Suppressor macrophage (primary cell): Measurements from ENCODE around the gene CD63.
A peak's percentile ranks its signal among the peaks of the same experiment; 100 is the strongest.

Experiments
- DNase-seq, 4 experiments: peaks; one replicate each; pipeline ENCODE4 v3.0.0-alpha.2; 2020 to 2022

Gene CD63

DNA sequence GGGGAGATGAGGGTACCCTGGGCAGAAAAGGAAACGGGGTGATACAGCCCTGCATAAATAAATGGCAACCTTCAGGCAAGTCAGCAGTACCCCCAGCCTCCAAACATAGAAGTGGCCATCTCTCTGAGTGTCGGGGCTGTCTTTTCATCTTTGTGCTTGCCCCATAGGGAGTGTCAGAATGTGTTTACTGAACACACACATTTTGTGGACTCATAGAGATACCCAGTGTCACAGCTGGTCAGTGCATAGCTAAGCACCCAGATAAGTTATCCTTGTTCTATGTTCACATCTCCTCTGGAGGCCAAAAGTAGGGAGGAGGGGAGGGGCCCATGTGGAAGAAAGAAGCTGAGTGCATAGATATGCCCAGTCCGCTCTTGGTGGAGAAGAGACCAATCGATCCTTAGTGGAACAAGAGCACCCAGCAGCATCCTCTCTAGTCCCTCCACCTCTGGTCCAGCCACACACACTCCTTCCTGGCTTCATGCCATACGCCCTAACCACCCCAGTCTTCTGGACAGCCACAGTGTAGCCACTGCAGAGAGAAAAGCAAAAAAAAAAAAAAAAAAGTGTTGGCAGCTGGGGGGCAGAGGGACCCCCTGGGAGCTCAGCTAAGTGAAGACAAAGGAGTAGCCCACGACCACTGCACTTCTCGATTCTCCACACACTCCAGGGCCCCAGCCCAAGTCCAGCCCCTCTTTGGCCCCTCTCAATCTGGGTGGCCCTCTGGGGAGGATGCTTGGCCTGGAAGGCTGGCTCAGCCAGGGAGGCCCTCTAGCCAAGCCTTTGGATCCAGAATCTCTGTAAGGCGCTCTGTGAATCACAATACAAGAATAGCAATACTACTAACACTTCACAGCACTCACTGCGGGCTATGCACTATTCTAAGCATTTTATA is 23.7 kb downstream of the CD63 start:
- DNase-seq, result no peak

GRCh38 chr12:55703901-55704761 is 24.7 kb downstream of the CD63 start:
- no peak for DNase-seq

DNA sequence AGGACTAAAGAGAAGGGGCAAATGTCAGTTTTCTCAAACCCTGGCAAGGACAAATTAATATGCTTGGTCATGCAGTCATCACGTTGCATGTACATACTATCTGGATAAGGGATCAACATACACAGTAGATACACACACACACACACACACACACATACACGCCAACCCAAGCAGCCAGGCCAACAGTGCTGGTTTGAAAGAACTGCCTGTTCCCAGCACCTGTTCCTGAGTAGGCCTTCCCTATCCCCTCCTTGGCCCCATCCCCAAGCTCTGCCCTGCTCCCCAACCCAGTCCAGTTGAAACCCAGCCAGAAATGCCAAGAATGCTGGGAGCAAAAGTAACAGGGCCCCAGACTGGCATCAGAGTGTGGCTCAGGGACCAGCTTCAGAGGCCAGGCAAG is 25.5 kb downstream of the CD63 start:
- DNase-seq, result no peak

- no peak for DNase-seq
Observed at GRCh38 chr12:55702861-55703260, 25.9 kb downstream of the CD63 start.

- DNase-seq, result no peak
Observed at GRCh38 chr12:55700255-55701018, 28.4 kb downstream of the CD63 start.

DNA sequence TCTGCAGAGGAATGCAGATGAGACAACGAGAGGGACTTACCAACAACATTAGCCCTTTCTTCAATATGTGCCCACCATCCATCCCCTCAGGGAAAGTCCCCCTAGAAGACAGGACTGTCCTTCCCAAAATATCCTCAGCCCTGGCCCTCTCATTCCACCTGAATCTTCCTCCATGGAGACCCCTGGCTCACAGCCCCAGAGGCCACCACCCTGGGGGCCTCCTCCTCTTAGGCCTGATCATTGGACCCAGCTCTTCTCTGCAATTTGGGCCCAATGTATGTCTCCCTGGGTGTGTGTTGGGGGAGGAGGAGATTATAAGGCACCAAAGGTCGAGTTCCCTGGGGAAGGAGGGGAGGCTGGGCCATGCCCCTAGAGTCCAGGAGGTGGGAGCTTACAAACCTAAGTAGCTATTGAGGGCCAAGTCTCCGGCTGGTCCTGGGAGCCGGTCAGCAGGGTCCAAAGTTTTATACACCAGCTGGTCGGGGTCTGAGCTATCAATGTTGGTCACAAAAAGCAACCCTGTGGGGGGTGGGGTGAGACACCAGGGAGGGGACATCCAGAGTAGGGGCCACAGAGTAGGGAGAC is 29.2 kb downstream of the CD63 start:
- no peak for DNase-seq

DNA sequence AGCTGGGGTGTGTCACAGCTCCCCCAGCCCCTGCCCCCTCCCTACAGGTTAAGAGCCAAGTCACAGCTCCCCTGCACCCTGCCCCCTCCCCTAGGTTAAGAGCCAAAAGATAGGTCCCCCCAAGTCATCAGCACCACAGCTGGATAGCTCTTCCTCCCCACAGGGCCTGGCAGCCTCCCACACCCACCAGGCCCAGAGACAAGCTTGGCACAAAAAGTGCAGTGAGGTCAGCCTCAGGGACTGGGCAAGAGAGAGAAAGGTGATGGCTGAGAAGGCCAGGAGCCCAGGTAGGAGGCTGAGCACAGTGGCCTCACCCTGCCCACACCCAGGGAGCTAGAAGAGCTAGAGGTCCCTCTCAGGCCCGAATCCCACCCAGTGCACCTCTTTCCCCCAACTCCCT is 29.8 kb downstream of the CD63 start:
- DNase-seq, result no peak

- no peak for DNase-seq
Observed at GRCh38 chr12:55698241-55698955, 30.4 kb downstream of the CD63 start.

DNA sequence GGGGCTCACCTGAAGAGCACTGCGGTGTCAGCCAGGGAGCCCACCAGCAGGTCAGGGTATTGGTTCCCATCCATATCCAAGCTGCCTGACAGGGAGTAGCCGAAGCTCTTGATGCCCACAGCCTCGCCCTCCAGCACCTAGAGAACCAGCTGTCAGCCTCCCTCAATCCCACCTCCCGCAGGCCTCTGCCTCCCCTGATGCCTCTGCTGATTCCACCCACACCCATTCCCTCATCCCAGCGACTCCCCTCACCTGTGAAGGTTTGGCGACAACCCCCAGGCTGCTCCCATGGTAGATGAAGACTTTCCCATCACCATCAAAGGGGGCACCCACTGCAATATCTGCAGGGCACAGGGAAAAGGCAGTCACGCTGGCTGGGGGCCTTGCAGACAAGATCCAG is 31.1 kb downstream of the CD63 start:
- no peak for DNase-seq

- no peak for DNase-seq
Observed at GRCh38 chr12:55696796-55697462, 31.9 kb downstream of the CD63 start.

GRCh38 chr12:55696141-55696540 is 32.7 kb downstream of the CD63 start:
- no peak for DNase-seq

DNA sequence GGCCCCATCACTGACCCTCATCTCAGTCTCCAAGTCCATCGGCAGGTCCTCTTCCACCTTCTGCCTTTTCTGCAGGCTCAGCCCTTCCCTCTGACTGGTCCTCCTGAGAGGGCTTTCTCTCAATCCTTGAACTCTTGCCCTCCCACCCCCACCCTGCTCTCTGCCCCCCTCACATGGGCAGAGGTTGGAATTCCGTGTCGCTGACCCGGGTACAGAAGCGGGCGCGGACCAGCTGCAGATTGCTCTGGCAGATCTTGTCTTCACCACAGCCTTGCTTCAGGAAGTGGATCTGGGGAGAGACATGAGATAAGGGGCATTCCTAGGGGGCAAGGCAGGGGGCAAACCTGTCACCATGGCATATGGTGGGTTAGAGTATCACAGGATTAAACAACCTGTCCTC is 33.5 kb downstream of the CD63 start:
- DNase-seq, result no peak

- no peak for DNase-seq
Observed at GRCh38 chr12:55694651-55695050, 34.2 kb downstream of the CD63 start.

GRCh38 chr12:55694188-55694515 is 34.7 kb downstream of the CD63 start:
- no peak for DNase-seq

- DNase-seq, result no peak
Observed at GRCh38 chr12:55693323-55694187, 35.3 kb downstream of the CD63 start.

DNA sequence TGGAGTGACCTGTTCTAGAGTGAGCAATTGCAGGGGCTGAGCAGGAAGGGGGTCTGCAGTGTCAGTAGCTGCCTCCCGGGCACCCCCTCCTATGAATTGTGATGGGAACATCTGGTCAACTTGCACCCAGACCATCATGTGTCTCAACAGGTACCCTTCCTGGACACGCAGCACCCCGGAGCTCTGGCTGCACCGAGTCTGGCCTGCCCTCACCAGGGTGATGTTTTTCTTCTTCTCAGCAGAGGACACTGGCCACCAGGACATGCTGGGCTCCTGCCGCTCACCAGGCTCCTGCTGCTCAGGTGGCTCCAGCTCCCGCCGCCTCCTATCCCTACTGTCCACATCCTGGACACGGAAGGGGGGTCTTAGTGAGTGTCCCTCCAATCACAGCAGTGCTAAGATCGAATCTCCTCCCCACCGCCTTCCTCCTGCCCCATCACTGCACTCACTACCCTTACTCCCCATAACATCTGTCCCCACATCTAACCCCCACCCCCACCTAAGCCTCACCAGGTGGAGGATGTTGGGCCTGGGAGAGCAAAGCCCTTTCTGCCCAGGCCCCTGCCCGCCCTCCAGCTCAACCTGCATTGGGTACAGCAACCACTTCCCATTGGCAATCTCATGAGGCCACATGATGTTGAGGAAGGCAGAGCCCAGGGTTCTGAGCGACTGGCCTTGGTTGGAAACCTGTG is 36.0 kb downstream of the CD63 start:
- no peak for DNase-seq

DNA sequence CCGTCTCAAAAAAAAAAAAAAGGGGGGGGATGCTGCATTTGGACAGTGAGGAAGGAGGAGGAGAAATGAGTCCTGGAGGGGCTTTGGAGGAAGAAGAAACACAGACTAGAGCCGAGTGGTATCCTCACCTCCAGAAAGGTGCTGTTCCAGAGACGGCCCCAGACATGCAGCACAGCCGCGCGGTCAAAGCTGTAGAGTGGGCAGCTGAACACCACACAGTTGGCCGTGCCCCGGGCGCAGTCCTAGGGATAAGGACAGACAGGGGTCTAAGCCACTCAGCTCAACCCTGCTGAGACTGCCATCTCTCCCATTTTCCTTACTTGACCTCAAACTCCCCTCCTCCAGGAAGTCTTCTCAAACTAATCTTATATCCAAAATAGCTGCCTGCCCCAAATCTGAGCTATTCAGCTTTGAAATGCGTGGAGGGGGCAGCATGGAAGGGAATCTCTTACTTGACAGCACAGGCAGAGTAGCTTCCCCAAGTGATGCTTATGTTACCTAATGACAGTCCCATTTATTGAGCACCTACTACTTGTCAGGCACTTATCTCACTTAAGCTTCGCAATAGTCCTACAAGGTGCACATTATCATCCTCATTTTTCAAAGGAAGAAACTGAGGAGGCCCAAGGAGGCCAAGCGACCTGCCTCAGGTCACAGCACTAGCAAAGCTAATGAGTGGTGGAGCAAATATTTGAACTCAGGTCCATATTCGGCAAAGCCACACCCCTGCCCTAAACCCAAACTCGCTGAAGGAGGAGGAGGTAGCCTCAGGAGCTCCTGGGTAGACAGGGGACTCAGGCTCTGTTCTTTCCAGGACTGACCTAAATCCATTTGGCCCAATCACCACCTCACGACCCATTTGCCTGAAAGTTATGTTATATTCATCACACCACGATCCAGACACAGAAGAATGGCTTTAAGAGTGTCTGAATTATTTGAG is 39.8 kb downstream of the CD63 start:
- no peak for DNase-seq

DNA sequence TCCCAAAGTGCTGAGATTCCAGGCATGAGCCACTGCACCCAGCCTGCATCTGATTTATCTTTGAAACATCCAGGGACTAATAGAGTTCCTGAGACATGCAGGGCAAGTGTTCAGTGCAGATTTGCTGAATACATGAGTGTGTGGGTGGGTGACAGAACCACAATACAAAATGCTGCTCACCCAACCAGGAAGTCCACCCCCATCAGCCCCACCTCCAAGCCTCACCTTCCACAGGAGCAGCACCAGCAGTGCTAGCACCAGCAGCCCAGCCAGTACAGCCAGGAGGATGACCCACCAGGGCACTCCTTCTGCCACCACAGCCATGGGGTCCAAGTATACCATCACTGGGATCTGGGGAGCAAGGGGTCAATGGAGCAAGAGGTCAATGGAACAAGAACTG is 41.1 kb downstream of the CD63 start:
- DNase-seq, result peak in 3 of 4 experiments; percentile 35 to 47 (median 39)
